HepG2 (cell line): ENCODE measurements around the gene DICER1. TPM values are rescaled to one million over a fixed set of nuclear protein-coding genes. Genes with fewer than 3 reads are reported as not detected.
A peak's percentile ranks its signal among the peaks of the same experiment; 100 is the strongest.

Experiments
- ATAC-seq: fragments of 200-7000 bp; cut with Tn5 transposase; 3 replicates; pipeline ENCODE4 v1.9.1; 2020; ENCODE audit warnings: mild to moderate bottlenecking, moderate library complexity
- BruUV-seq: library from RNA; stranded (reverse); fragments of 400-500 nt; replicated peaks from 2 replicates; lab custom pipeline; 2021; lab: Mats Ljungman, UMichigan
- CTCF ChIA-PET: fragments of 300-600 bp; formaldehyde crosslinking; extraction: SDS; loops from one replicate; lab custom pipeline; 2021; ENCODE audit warnings: low total read pairs, inconsistent platforms, low intra/inter-chr PET ratio; lab: Yijun Ruan, JAX
- POLR2A ChIA-PET: fragments of 350-600 bp; sonication (Branson Sonifier 250); formaldehyde crosslinking; loops from one replicate; lab custom pipeline; 2020; ENCODE audit warnings: antibody characterized with exemption, inconsistent platforms; lab: Yijun Ruan, JAX
- DNase-seq: peaks from one replicate; pipeline ENCODE4 v3.0.0-alpha.2; 2015; ENCODE audit warnings: low spot score
- FAIRE-seq: peaks from 3 replicates; lab custom pipeline; 2011; peaks lifted over from hg19 to GRCh38; lab: Jason Lieb, UNC
- H2AFZ ChIP-seq: one replicate; pipeline ENCODE4 v1.6.1; 2011; ENCODE audit warnings: low read length, inconsistent platforms
- H3K27ac ChIP-seq: fragments of 300-600 bp; 3 replicates; pipeline ENCODE4 v1.8.0; 2011; ENCODE audit warnings: mixed run types, mild to moderate bottlenecking, mixed read lengths, low read length, inconsistent platforms; ENCODE audit not compliant: insufficient read depth; ENCODE audit errors: extremely low read length
- H3K27me3 ChIP-seq, 2 experiments: fragments of 200-600 bp in 1 of 2; 2 replicates in 1 of 2; 3 replicates in 1 of 2; pipeline versions ENCODE4 v1.6.0 to v1.8.0; 2011; ENCODE audit warnings: low read length in 2 of 2, mild to moderate bottlenecking in 2 of 2, moderate library complexity in 2 of 2, inconsistent platforms in 1 of 2; ENCODE audit not compliant: insufficient read depth in 2 of 2, control insufficient read depth in 1 of 2
- H3K36me3 ChIP-seq, 2 experiments: fragments of 200-600 bp in 1 of 2; replicated peaks in 1 of 2; 2 replicates in 1 of 2; 3 replicates in 1 of 2; pipeline versions ENCODE4 v1.5.1 to v1.8.0; 2011; ENCODE audit warnings: low read length in 2 of 2, inconsistent platforms in 1 of 2; ENCODE audit not compliant: insufficient read depth in 2 of 2, control insufficient read depth in 1 of 2
- H3K4me1 ChIP-seq: 2 replicates; pipeline ENCODE4 v1.5.1; 2012; ENCODE audit warnings: low read length, inconsistent platforms; ENCODE audit not compliant: insufficient read depth
- H3K4me2 ChIP-seq: 2 replicates; pipeline ENCODE4 v1.6.0; 2011; ENCODE audit warnings: low read depth, low read length, inconsistent platforms
- H3K4me3 ChIP-seq, 3 experiments: fragments of 200-600 bp in 1 of 3; sonication (generic), shearing (Covaris generic) in 1 of 3; replicated peaks in 1 of 3; 2 replicates each; pipeline ENCODE4 v1.5.1; 2011 to 2016; ENCODE audit warnings: low read length in 3 of 3, inconsistent platforms in 2 of 3, low read depth in 2 of 3, mild to moderate bottlenecking in 2 of 3, control low read depth in 1 of 3, mixed read lengths in 1 of 3; ENCODE audit not compliant: insufficient read depth in 1 of 3
- H3K79me2 ChIP-seq: one replicate; pipeline ENCODE4 v1.6.1; 2011; ENCODE audit warnings: low read length, inconsistent platforms; ENCODE audit not compliant: insufficient read depth
- H3K9ac ChIP-seq: 2 replicates; pipeline ENCODE4 v1.6.0; 2011; ENCODE audit warnings: mild to moderate bottlenecking, low read depth, low read length, inconsistent platforms; ENCODE audit not compliant: insufficient read depth
- H3K9me3 ChIP-seq: 2 replicates; pipeline ENCODE4 v1.5.1; 2012; ENCODE audit warnings: mild to moderate bottlenecking, low read length
- H4K20me1 ChIP-seq: 2 replicates; pipeline ENCODE4 v1.6.0; 2011; ENCODE audit warnings: inconsistent platforms, mild to moderate bottlenecking, low read length, moderate library complexity; ENCODE audit not compliant: insufficient read depth
- ATF7-NPFF ChIP-seq: sonication (generic); formaldehyde crosslinking; IDR thresholded peaks from 2 replicates; pipeline ENCODE4 v1.8.1; 2023; ENCODE audit warnings: mild to moderate bottlenecking, low read depth, missing genetic modification reagents, moderate library complexity
- CHD2 ChIP-seq: IDR thresholded peaks from 2 replicates; pipeline ENCODE4 v1.6.1; 2011; ENCODE audit warnings: low read depth, low read length, improper control_type of control experiment
- EED ChIP-seq: sonication (generic); formaldehyde crosslinking; IDR thresholded peaks from 2 replicates; pipeline ENCODE4 v1.5.0; 2020; ENCODE audit warnings: mild to moderate bottlenecking, missing genetic modification reagents
- JUN ChIP-seq: sonication (generic); formaldehyde crosslinking; IDR thresholded peaks from 2 replicates; pipeline ENCODE4 v1.4.0; 2020; ENCODE audit warnings: mild to moderate bottlenecking, missing genetic modification reagents
- KDM1A ChIP-seq: IDR thresholded peaks from 2 replicates; pipeline ENCODE4 v1.6.1; 2016; ENCODE audit warnings: missing compliant biosample characterization
- NCOR1 ChIP-seq: fragments of 200-600 bp; sonication (generic); IDR thresholded peaks from 2 replicates; pipeline ENCODE4 v1.7.0; 2017; ENCODE audit warnings: antibody characterized with exemption, low read length, borderline replicate concordance
- RXRA ChIP-seq: sonication (generic); formaldehyde crosslinking; IDR thresholded peaks from 2 replicates; pipeline ENCODE4 v1.5.1; 2020; ENCODE audit warnings: missing genetic modification reagents
- SETDB1 ChIP-seq: sonication (generic); formaldehyde crosslinking; IDR thresholded peaks from 2 replicates; pipeline ENCODE4 v1.5.1; 2020; ENCODE audit warnings: missing genetic modification reagents, mild to moderate bottlenecking, borderline replicate concordance
- SOX6 ChIP-seq, 2 experiments: fragments of 450-650 bp in 1 of 2; sonication (generic) in 1 of 2; formaldehyde crosslinking in 1 of 2; IDR thresholded peaks; 2 replicates each; pipeline versions ENCODE4 v1.4.0 to v1.6.1; 2017 to 2020; ENCODE audit warnings: antibody characterized with exemption in 1 of 2, mild to moderate bottlenecking in 1 of 2, missing genetic modification reagents in 1 of 2
- TGIF2 ChIP-seq: IDR thresholded peaks from 2 replicates; pipeline ENCODE4 v1.6.1; 2016; ENCODE audit warnings: control low read depth, missing compliant biosample characterization
- ZNF263 ChIP-seq: sonication (generic); formaldehyde crosslinking; IDR thresholded peaks from 2 replicates; pipeline ENCODE4 v1.4.0; 2020; ENCODE audit warnings: missing genetic modification reagents
- ZNF766 ChIP-seq: sonication (generic); formaldehyde crosslinking; IDR thresholded peaks from 2 replicates; pipeline ENCODE4 v1.5.0; 2020; ENCODE audit warnings: missing genetic modification reagents, borderline replicate concordance
- ZNF83 ChIP-seq: sonication (generic); formaldehyde crosslinking; IDR thresholded peaks from 2 replicates; pipeline ENCODE4 v1.4.0; 2020; ENCODE audit warnings: missing genetic modification reagents, mild to moderate bottlenecking, borderline replicate concordance
- WGBS: methylation state at CpG from one replicate; pipeline ENCODE4 v1.1.6; 2017; ENCODE audit warnings: low lambda C conversion rate; 5-methylcytosine and 5-hydroxymethylcytosine counted together
- in situ Hi-C: cut with HindIII; loops from 2 replicates; pipeline ENCODE4 v1.10.0; 2017; ENCODE audit warnings: low pct_unique_long_range_greater_than_20kb; ENCODE audit not compliant: extremely low pct_ligation_motif_present
- intact Hi-C: fragments of 100-400 bp; cut with micrococcal nuclease; formaldehyde crosslinking; loops from one replicate; pipeline ENCODE4 v1.10.0; 2022; ENCODE audit not compliant: unreplicated experiment
- polyA plus RNA-seq, 8 experiments: library from polyadenylated mRNA; depleted of rRNA in 3 of 8; stranded (reverse) in 7 of 8; unstranded in 1 of 8; fragments of >200 nt; fragmentation: Illumina TruSeq in 4 of 8; extraction: Trizol in 4 of 8; gene quantifications; 2 replicates each; pipeline versions ENCODE4 v1.2.1 to v1.2.3, GENCODE V29; 2011 to 2016; ENCODE audit warnings: low read depth in 4 of 8, missing spikeins in 1 of 8, mixed read lengths in 1 of 8; ENCODE audit not compliant: insufficient read depth in 1 of 8
- total RNA-seq, 5 experiments: library from RNA; depleted of rRNA; stranded (reverse); fragments of >200 nt; fragmentation: Illumina TruSeq; extraction: Trizol; gene quantifications; 2 replicates each; pipeline ENCODE4 v1.2.3, GENCODE V29; 2016; ENCODE audit warnings: low read depth in 1 of 5
- TF ChIP-seq, protein P1 (sequence below): sonication (generic); formaldehyde crosslinking; IDR thresholded peaks from 2 replicates; pipeline ENCODE4 v1.4.0; 2020; ENCODE audit warnings: missing genetic modification reagents

DICER1 gene
- total and polyA plus RNA-seq, 2 of the 13 experiments (the other 11 are each of a cell fraction or from before 2014, with no cell fraction given) = 31.8 to 61.9 TPM

DNA sequence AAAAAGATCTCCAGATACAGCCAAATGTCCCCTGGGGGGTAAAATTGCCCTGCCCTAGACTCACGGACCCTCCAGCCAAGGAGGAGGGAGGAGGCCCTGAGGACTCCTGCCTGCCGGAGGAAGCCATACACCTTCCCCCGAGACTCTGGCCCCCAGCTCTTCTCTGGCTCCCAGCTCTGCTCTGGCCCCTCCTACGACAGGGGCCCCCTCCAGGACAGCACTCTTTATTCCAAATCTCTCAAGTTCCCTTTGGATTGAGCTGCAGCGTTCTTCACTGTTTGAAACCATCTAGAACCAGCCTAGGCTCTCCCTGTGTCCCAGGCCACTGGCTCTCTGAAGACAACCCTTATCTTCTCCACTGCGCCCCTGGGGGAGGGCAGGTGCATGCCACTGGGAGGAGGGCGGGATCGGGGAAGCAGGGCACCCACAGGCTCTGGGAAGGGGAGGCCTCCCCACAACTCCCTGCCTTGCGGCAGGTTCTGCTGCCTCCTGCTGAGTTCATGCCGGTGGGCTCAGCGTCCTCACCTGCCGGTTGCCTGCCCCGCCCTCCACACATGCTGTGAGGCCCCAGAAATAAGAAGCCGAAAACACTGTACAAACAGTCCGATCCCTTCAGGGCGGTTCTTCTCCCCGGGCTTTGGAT, 112.7 kb downstream of the DICER1 start:
- intact Hi-C loops = no loop called here
- CTCF ChIA-PET = no interaction called here
- H3K4me2 ChIP-seq = no peak overlapping the region
- no peak for FAIRE-seq
- H3K9ac ChIP-seq = no peak overlapping the region
- no peaks in the 10 kb centered on the region for H3K9me3 ChIP-seq
- H3K27ac ChIP-seq = no peak overlapping the region
- TF ChIP-seq ZNF263 (peak; percentile 53; the same call in 1 of the 2 replicates), ZNF766 (CRISPR knock-in tag) (no peak)
- TF ChIP-seq, all 625 proteins: peak for 1
- no peaks in the 10 kb centered on the region for H4K20me1 ChIP-seq
- ATAC-seq = peak; percentile 78
- 38% methylated on average over 13 of the region's 17 CpGs for WGBS
- no peaks in the 10 kb centered on the region for H3K36me3 ChIP-seq
- POLR2A ChIA-PET = no interaction called here
- peaks cover 17 to 83% of the 10 kb centered on the region in 2 experiments for H3K27me3 ChIP-seq
- no peaks in the 10 kb centered on the region for H3K79me2 ChIP-seq
- H3K4me3 ChIP-seq = no peak overlapping the region
- in situ Hi-C loops = no loop called here
- no peaks in the 10 kb centered on the region for H3K4me1 ChIP-seq
- no peak overlapping the region for H2AFZ ChIP-seq
- no peak for DNase-seq
- no TSS peak for BruUV-seq

DNA sequence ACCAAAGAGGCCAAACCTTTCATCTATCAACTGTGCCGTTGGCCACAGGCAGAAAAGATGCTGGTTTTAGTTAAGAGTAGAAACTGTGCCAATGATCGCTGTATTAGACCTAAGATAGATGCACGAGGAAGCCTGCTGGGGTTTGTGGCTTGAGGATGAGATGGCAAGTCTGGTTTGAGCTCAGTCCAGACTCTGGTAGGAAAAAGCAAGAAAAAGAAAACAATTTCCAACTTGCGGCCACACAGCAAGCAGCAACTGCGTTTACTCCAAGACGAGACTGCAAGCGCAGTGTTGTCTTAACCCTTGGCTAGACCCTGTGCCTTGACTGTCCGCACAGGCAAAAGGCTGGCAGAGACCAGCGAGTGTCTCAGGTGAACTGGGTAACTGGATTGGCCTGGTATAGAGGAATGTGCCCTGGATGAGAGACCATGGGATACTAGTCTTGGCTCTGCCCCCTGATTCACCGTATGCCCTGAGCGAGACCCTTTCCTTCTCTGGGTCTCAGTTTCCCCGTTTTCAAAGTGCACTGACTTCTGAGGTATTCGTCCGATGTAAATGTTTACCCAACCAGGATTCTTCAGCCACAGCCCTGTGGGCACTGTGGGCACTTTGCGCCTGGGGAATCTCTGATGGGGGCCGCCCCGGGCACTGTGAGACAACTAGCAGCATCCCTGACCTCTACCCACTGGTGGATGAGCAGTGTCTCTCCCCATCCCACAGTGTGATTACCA, 113.4 kb downstream of the DICER1 start:
- Histone ChIP-seq H3K36me3 (no peaks in the 10 kb centered on the region), H3K79me2 (no peaks in the 10 kb centered on the region), H3K27ac (no peak overlapping the region), H2AFZ (no peak overlapping the region), H3K27me3 (peaks cover 17 to 86% of the 10 kb centered on the region in 2 experiments), H3K4me1 (no peaks in the 10 kb centered on the region), H3K4me2 (no peak overlapping the region), H3K9ac (no peak overlapping the region), H3K4me3 (no peak overlapping the region), H4K20me1 (no peaks in the 10 kb centered on the region), H3K9me3 (no peaks in the 10 kb centered on the region)
- CTCF ChIA-PET = no interaction called here
- WGBS = 39% methylated on average over 8 of the region's 17 CpGs
- TF ChIP-seq NCOR1 = no peak
- TF ChIP-seq CHD2 = no peak
- no peak for TF ChIP-seq RXRA
- TF ChIP-seq TGIF2 (CRISPR knock-in tag) = no peak
- TF ChIP-seq, protein P1, sequence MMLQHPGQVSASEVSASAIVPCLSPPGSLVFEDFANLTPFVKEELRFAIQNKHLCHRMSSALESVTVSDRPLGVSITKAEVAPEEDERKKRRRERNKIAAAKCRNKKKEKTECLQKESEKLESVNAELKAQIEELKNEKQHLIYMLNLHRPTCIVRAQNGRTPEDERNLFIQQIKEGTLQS (CRISPR knock-in tag) = no peak
- no peak for TF ChIP-seq SOX6 (IDR thresholded peaks at IDR 0.05)
- no peak for TF ChIP-seq SOX6 (CRISPR knock-in tag; IDR thresholded peaks at IDR 0.05)
- TF ChIP-seq JUN (CRISPR knock-in tag) = no peak
- TF ChIP-seq EED (CRISPR knock-in tag) = no peak
- no peak for TF ChIP-seq ZNF83 (CRISPR knock-in tag)
- TF ChIP-seq ATF7-NPFF (CRISPR knock-in tag) = no peak
- TF ChIP-seq KDM1A = no peak
- TF ChIP-seq SETDB1 (CRISPR knock-in tag) = no peak
- BruUV-seq = no TSS peak
- DNase-seq (no peak), ATAC-seq (no peak), FAIRE-seq (no peak)
- in situ Hi-C loops = no loop called here
- POLR2A ChIA-PET = no interaction called here
- intact Hi-C loops = no loop called here
